ENCODE measurements around the gene EIF4H. TPM values are rescaled to one million over a fixed set of nuclear protein-coding genes. Genes with fewer than 3 reads are reported as not detected.

The EIF4H gene
- total RNA-seq, 1 experiment from 2014 or later = 365 TPM

DNA sequence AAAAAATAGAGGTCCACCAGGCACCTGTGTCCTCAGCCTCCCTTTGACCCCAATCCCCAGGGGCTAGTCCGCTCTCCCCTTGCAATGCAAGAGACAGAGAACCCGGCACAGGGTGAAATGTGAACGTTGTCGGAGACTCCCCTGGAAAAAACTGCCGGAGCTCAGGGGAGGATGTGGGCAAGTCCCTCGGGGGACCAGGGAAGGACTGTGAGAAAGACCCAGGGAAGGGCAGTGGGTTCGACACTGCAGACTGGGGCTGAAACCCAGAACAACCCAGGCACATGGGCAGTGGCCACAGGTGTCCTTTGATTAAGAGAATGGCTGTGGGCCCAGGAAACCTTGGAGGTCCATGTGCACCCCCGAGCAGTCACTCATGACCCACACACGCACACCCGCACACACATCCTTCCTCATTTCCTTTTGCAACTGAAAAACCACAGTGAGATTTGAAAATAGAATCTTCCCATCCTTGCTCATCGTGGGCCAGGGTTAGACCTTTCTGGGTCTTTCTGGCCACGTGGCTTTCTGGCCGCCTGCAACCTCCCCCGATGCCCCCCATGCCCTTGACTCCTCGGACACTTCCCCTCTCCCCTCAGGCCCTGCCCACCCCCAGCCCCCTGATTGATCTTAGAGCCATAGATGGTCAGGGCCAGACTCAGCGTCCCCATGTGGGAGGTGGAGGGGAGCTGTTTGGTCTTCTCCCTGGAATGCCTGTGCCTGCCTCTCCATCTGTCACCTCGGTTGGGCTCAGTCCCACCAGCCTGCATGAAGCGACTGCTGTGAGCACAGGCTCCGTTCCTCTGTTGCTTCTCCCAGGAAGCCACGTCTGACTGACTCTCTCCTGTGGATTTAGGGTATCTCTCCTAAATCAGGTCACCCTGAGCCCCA lies 43.5 kb downstream of the EIF4H start:
- Mint-ChIP-seq H3K4me3 (ENCODE audit: unreplicated experiment) (no peak overlapping the region), H3K4me1 (ENCODE audit: insufficient read depth, unreplicated experiment) (no peaks in the 10 kb centered on the region), H3K27me3 (ENCODE audit: insufficient read depth, unreplicated experiment) (no peaks in the 10 kb centered on the region), H3K27ac (ENCODE audit: low read depth, unreplicated experiment) (no peak overlapping the region), H3K36me3 (ENCODE audit: insufficient read depth, unreplicated experiment) (no peaks in the 10 kb centered on the region), H3K9me3 (ENCODE audit: unreplicated experiment) (no peaks in the 10 kb centered on the region)
- no TSS peak for BruUV-seq (replicated peaks)
- TF ChIP-seq, protein P1, sequence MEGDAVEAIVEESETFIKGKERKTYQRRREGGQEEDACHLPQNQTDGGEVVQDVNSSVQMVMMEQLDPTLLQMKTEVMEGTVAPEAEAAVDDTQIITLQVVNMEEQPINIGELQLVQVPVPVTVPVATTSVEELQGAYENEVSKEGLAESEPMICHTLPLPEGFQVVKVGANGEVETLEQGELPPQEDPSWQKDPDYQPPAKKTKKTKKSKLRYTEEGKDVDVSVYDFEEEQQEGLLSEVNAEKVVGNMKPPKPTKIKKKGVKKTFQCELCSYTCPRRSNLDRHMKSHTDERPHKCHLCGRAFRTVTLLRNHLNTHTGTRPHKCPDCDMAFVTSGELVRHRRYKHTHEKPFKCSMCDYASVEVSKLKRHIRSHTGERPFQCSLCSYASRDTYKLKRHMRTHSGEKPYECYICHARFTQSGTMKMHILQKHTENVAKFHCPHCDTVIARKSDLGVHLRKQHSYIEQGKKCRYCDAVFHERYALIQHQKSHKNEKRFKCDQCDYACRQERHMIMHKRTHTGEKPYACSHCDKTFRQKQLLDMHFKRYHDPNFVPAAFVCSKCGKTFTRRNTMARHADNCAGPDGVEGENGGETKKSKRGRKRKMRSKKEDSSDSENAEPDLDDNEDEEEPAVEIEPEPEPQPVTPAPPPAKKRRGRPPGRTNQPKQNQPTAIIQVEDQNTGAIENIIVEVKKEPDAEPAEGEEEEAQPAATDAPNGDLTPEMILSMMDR (IDR thresholded peaks at IDR 0.05; ENCODE audit: unreplicated experiment) = no peak
- intact Hi-C loops (cut with micrococcal nuclease) = no loop called here
- DNase-seq (ENCODE audit: unreplicated experiment) = no peak
- POLR2A ChIA-PET = interaction anchor here (1.1 kb wide), 1 partner anchor 55 kb away, joined by 3 read pairs; no protein-coding TSS in a partner anchor
- CTCF ChIA-PET = interaction anchor here (0.6 to 1.5 kb wide), 6 partner anchors 10 to 422 kb away, joined by 3 to 6 read pairs (median 4); no protein-coding TSS in a partner anchor

DNA sequence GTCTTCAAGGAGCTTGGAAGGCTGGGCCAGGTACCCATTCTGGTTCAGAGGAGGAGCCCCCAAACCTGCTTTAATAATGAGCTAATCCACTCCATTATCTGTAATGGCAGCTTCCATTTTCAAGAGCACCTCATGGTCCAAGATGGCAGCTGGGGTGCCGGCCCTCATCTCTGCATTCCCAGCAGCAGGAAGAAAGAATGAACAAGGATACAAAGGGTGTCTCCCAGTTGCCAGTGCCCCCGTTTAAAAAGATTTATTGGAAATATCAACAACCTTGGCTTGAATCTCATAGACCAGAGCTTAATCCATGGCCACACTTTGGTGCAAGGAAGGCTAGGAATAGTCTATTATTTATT lies 44.2 kb downstream of the EIF4H start:
- CTCF ChIA-PET = interaction anchor here (1.2 to 1.5 kb wide), 2 partner anchors 12 to 183 kb away, joined by 4 to 6 read pairs; no protein-coding TSS in a partner anchor
- no peak overlapping the region for H3K4me3 Mint-ChIP-seq (ENCODE audit: unreplicated experiment)
- no peaks in the 10 kb centered on the region for H3K4me1 Mint-ChIP-seq (ENCODE audit: insufficient read depth, unreplicated experiment)
- BruUV-seq (replicated peaks) = no TSS peak
- POLR2A ChIA-PET = no interaction called here
- no peaks in the 10 kb centered on the region for H3K36me3 Mint-ChIP-seq (ENCODE audit: insufficient read depth, unreplicated experiment)
- TF ChIP-seq, protein P1 (IDR thresholded peaks at IDR 0.05; ENCODE audit: unreplicated experiment) = no peak
- intact Hi-C loops (cut with micrococcal nuclease) = no loop called here
- H3K9me3 Mint-ChIP-seq (ENCODE audit: unreplicated experiment) = no peaks in the 10 kb centered on the region
- no peak for DNase-seq (ENCODE audit: unreplicated experiment)
- no peak overlapping the region for H3K27ac Mint-ChIP-seq (ENCODE audit: low read depth, unreplicated experiment)
- H3K27me3 Mint-ChIP-seq (ENCODE audit: insufficient read depth, unreplicated experiment) = no peaks in the 10 kb centered on the region

- no peaks in the 10 kb centered on the region for H3K4me1 Mint-ChIP-seq (ENCODE audit: insufficient read depth, unreplicated experiment)
- intact Hi-C loops (cut with micrococcal nuclease) = no loop called here
- CTCF ChIA-PET = interaction anchor here (0.6 to 1.1 kb wide), 2 partner anchors 13 to 888 kb away, joined by 3 to 5 read pairs; no protein-coding TSS in a partner anchor
- no TSS peak for BruUV-seq (replicated peaks)
- H3K27me3 Mint-ChIP-seq (ENCODE audit: insufficient read depth, unreplicated experiment) = no peaks in the 10 kb centered on the region
- DNase-seq (ENCODE audit: unreplicated experiment) = no peak
- H3K27ac Mint-ChIP-seq (ENCODE audit: low read depth, unreplicated experiment) = no peak overlapping the region
- H3K36me3 Mint-ChIP-seq (ENCODE audit: insufficient read depth, unreplicated experiment) = no peaks in the 10 kb centered on the region
- H3K4me3 Mint-ChIP-seq (ENCODE audit: unreplicated experiment) = no peak overlapping the region
- TF ChIP-seq, protein P1 (IDR thresholded peaks at IDR 0.05; ENCODE audit: unreplicated experiment) = no peak
- POLR2A ChIA-PET = no interaction called here
- no peaks in the 10 kb centered on the region for H3K9me3 Mint-ChIP-seq (ENCODE audit: unreplicated experiment)
Measured at GRCh38 chr7:74219416-74219815, 45.3 kb downstream of the EIF4H start.

GRCh38 chr7:74220229-74220628 lies 46.1 kb downstream of the EIF4H start:
- ChIA-PET POLR2A (no interaction called here), CTCF (interaction anchor here (1.1 kb wide), 1 partner anchor 14 kb away, joined by 5 read pairs; no protein-coding TSS in a partner anchor)
- Mint-ChIP-seq H3K27me3 (ENCODE audit: insufficient read depth, unreplicated experiment) (no peaks in the 10 kb centered on the region), H3K27ac (ENCODE audit: low read depth, unreplicated experiment) (no peak overlapping the region), H3K36me3 (ENCODE audit: insufficient read depth, unreplicated experiment) (no peaks in the 10 kb centered on the region), H3K9me3 (ENCODE audit: unreplicated experiment) (no peaks in the 10 kb centered on the region), H3K4me1 (ENCODE audit: insufficient read depth, unreplicated experiment) (no peaks in the 10 kb centered on the region), H3K4me3 (ENCODE audit: unreplicated experiment) (no peak overlapping the region)
- TF ChIP-seq, protein P1 (IDR thresholded peaks at IDR 0.05; ENCODE audit: unreplicated experiment) = no peak
- BruUV-seq (replicated peaks) = no TSS peak
- no peak for DNase-seq (ENCODE audit: unreplicated experiment)
- intact Hi-C loops (cut with micrococcal nuclease) = no loop called here
